Measurements from ENCODE around the gene CLEC11A. TPM values are rescaled to one million over a fixed set of nuclear protein-coding genes. Genes with fewer than 3 reads are reported as not detected.
A peak's percentile ranks its signal among the peaks of the same experiment; 100 is the strongest.

CLEC11A gene
- total and polyA plus RNA-seq, 9 of the 15 experiments (the other 6 are each of a cell fraction or from before 2014, with no cell fraction given): 0.39 to 43.9 (median 3.4) TPM

- FAIRE-seq: peak; percentile 60
- peak; percentile 97 for TF ChIP-seq ZNF24 (IDR thresholded peaks at IDR 0.05)
- TF ChIP-seq, protein P1, sequence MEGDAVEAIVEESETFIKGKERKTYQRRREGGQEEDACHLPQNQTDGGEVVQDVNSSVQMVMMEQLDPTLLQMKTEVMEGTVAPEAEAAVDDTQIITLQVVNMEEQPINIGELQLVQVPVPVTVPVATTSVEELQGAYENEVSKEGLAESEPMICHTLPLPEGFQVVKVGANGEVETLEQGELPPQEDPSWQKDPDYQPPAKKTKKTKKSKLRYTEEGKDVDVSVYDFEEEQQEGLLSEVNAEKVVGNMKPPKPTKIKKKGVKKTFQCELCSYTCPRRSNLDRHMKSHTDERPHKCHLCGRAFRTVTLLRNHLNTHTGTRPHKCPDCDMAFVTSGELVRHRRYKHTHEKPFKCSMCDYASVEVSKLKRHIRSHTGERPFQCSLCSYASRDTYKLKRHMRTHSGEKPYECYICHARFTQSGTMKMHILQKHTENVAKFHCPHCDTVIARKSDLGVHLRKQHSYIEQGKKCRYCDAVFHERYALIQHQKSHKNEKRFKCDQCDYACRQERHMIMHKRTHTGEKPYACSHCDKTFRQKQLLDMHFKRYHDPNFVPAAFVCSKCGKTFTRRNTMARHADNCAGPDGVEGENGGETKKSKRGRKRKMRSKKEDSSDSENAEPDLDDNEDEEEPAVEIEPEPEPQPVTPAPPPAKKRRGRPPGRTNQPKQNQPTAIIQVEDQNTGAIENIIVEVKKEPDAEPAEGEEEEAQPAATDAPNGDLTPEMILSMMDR (IDR thresholded peaks at IDR 0.05 in 2 of 3, conservative IDR thresholded peaks at IDR 0.05 in 1 of 3; ENCODE audit: insufficient read depth in 2 of 3, low read depth in 1 of 3, low read length in 3 of 3): peak in 2 of 3 experiments; percentile 17 to 35; a peak in 2 of 6 replicates
- 0 out of 4 replicates have a peak, but pooled peaks of 1 of the 2 experiments have one; percentile 20 for TF ChIP-seq RAD21 (CRISPR knock-in tag; conservative IDR thresholded peaks at IDR 0.05 in 1 of 2, IDR thresholded peaks at IDR 0.05 in 1 of 2)
- peak; percentile 93 for TF ChIP-seq ZKSCAN1 (IDR thresholded peaks at IDR 0.05; ENCODE audit: low read depth, low read length)
- TF ChIP-seq, protein P2, sequence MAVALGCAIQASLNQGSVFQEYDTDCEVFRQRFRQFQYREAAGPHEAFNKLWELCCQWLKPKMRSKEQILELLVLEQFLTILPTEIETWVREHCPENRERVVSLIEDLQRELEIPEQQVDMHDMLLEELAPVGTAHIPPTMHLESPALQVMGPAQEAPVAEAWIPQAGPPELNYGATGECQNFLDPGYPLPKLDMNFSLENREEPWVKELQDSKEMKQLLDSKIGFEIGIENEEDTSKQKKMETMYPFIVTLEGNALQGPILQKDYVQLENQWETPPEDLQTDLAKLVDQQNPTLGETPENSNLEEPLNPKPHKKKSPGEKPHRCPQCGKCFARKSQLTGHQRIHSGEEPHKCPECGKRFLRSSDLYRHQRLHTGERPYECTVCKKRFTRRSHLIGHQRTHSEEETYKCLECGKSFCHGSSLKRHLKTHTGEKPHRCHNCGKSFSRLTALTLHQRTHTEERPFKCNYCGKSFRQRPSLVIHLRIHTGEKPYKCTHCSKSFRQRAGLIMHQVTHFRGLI (CRISPR knock-in tag; IDR thresholded peaks at IDR 0.05): no peak
- no peak for TF ChIP-seq ZNF3 (CRISPR knock-in tag; IDR thresholded peaks at IDR 0.05)
- TF ChIP-seq, protein P3, sequence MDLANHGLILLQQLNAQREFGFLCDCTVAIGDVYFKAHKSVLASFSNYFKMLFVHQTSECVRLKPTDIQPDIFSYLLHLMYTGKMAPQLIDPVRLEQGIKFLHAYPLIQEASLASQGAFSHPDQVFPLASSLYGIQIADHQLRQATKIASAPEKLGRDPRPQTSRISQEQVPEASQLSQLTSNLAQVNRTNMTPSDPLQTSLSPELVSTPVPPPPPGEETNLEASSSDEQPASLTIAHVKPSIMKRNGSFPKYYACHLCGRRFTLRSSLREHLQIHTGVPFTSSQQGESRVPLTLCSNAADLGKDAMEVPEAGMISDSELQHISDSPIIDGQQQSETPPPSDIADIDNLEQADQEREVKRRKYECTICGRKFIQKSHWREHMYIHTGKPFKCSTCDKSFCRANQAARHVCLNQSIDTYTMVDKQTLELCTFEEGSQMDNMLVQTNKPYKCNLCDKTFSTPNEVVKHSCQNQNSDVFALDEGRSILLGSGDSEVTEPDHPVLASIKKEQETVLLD (IDR thresholded peaks at IDR 0.05): no peak
- peak; percentile 23; the same call in 1 of the 2 replicates for TF ChIP-seq ZNF740 (CRISPR knock-in tag; IDR thresholded peaks at IDR 0.05)
- TF ChIP-seq ZNF740 (tag; IDR thresholded peaks at IDR 0.05): no peak
- peak; percentile 13; the same call in 1 of the 2 replicates for TF ChIP-seq VEZF1 (CRISPR knock-in tag; IDR thresholded peaks at IDR 0.05)
Observed at GRCh38 chr19:50708179-50708879, 14.8 kb upstream of the CLEC11A start.

More at GRCh38 chr19:50708179-50708879, 14.8 kb upstream of the CLEC11A start:
- intact Hi-C loops (cut with micrococcal nuclease): loop anchor here (5.0 to 10.0 kb wide), 3 partner anchors 101 to 384 kb away; no protein-coding TSS in a partner anchor
- Histone ChIP-seq H3K36me3 (ENCODE audit: control insufficient read depth, insufficient read depth, low read length) (no peaks in the 10 kb centered on the region), H4K20me1 (replicated peaks; ENCODE audit: control insufficient read depth, insufficient read depth, low read length) (no peaks in the 10 kb centered on the region; the same call in 1 of the 2 replicates), H3K27ac (ENCODE audit: extremely low read depth, low read depth, low read length) (no peak overlapping the region), H3K79me2 (ENCODE audit: control insufficient read depth, insufficient read depth, low read length) (no peaks in the 10 kb centered on the region), H3K9me1 (ENCODE audit: control insufficient read depth, insufficient read depth, low read length) (no peaks in the 10 kb centered on the region), H3K27me3 (ENCODE audit: control insufficient read depth in 2 of 2, insufficient read depth in 2 of 2, low read length in 2 of 2) (peaks cover 6 to 26% of the 10 kb centered on the region in 2 experiments; a peak in 3 of 5 replicates), H3K9me3 (replicated peaks; ENCODE audit: control insufficient read depth, insufficient read depth, low read depth, low read length) (no peaks in the 10 kb centered on the region), H3K4me1 (replicated peaks in 1 of 2; ENCODE audit: control insufficient read depth in 2 of 2, insufficient read depth in 2 of 2, low read length in 2 of 2) (peaks cover 0 to 13% of the 10 kb centered on the region in 2 experiments; a peak in 2 of 5 replicates), H3K4me3 (no peak overlapping the region), H2AFZ (ENCODE audit: low read depth, low read length) (no peak overlapping the region), H3K4me2 (ENCODE audit: insufficient read depth, low read length) (no peak overlapping the region), H3K9ac (ENCODE audit: insufficient read depth in 1 of 2, low read depth in 2 of 2, low read length in 2 of 2) (no peak overlapping the region)
- POLR2A ChIA-PET: no interaction called here
- WGBS (ENCODE audit: insufficient coverage, low coverage, missing lambda C conversion rate): 21% methylated on average over 12 of the region's 12 CpGs
- in situ Hi-C loops (cut with MboI): loop anchor here (5.0 to 10.0 kb wide), 3 partner anchors 79 to 386 kb away; no protein-coding TSS in a partner anchor
- no peak for DNase-seq (ENCODE audit: extremely low read depth in 1 of 4, low spot score in 3 of 4)
- CTCF ChIA-PET (ENCODE audit: low intra/inter-chr PET ratio): interaction anchor here (6.0 kb wide), 1 partner anchor 75 kb away, joined by 61 read pairs; no protein-coding TSS in a partner anchor
- BruUV-seq (replicated peaks): no TSS peak
- ATAC-seq: peak; percentile 45; the same call in 2 of the 3 replicates
